Endodermal cell (in vitro differentiated cells): ENCODE measurements around the gene FRG2C. TPM values are rescaled to one million over a fixed set of nuclear protein-coding genes. Genes with fewer than 3 reads are reported as not detected.
"Not testable (repeated sequence)": the region's sequence is repeated elsewhere in the genome, so short reads cannot be mapped to it uniquely, and the experiment has no call there.

Source experiments
- DNase-seq: peaks from one replicate; pipeline ENCODE4 v3.0.0-alpha.2; 2017
- H3K27ac ChIP-seq: 2 replicates; pipeline ENCODE4 v1.5.1; 2013; ENCODE audit warnings: mild to moderate bottlenecking, low read depth, low read length, moderate library complexity
- H3K27me3 ChIP-seq: 2 replicates; pipeline ENCODE4 v1.6.1; 2013; ENCODE audit warnings: mild to moderate bottlenecking, low read length, moderate library complexity; ENCODE audit not compliant: insufficient read depth, control insufficient read depth, poor library complexity, severe bottlenecking
- H3K36me3 ChIP-seq: 2 replicates; pipeline ENCODE4 v1.7.0; 2013; ENCODE audit warnings: mild to moderate bottlenecking, low read length, moderate library complexity; ENCODE audit not compliant: control insufficient read depth, insufficient read depth
- H3K4me1 ChIP-seq: one replicate; pipeline ENCODE4 v1.7.0; 2013; ENCODE audit warnings: low read length; ENCODE audit not compliant: control insufficient read depth, insufficient read depth
- H3K4me3 ChIP-seq: 2 replicates; pipeline ENCODE4 v1.5.1; 2013; ENCODE audit warnings: mild to moderate bottlenecking, low read length, moderate library complexity
- H3K9ac ChIP-seq: 2 replicates; pipeline ENCODE4 v1.6.1; 2013; ENCODE audit warnings: mild to moderate bottlenecking, low read length, moderate library complexity; ENCODE audit not compliant: poor library complexity, severe bottlenecking; ENCODE audit errors: extremely low read depth
- H3K9me3 ChIP-seq: 2 replicates; pipeline ENCODE4 v1.6.1; 2013; ENCODE audit warnings: mild to moderate bottlenecking, low read length, moderate library complexity; ENCODE audit not compliant: control insufficient read depth
- H3K27ac Mint-ChIP-seq: 2 replicates; pipeline ENCODE4 v1.8.0; 2020; ENCODE audit warnings: mixed read lengths
- H3K27me3 Mint-ChIP-seq: 2 replicates; pipeline ENCODE4 v1.8.0; 2021; ENCODE audit warnings: mild to moderate bottlenecking, mixed read lengths; ENCODE audit not compliant: insufficient read depth
- H3K36me3 Mint-ChIP-seq: 2 replicates; pipeline ENCODE4 v1.8.0; 2020; ENCODE audit warnings: low read depth, mixed read lengths
- H3K4me1 Mint-ChIP-seq: 2 replicates; pipeline ENCODE4 v1.8.0; 2020; ENCODE audit warnings: mixed read lengths
- H3K4me3 Mint-ChIP-seq: 2 replicates; pipeline ENCODE4 v1.8.0; 2020; ENCODE audit warnings: mild to moderate bottlenecking, moderate library complexity, mixed read lengths
- H3K9me3 Mint-ChIP-seq: 2 replicates; pipeline ENCODE4 v1.8.0; 2020; ENCODE audit warnings: mild to moderate bottlenecking, mixed read lengths
- WGBS, 2 experiments: methylation state at CpG; one replicate each; pipeline versions ENCODE4 v1.1.5 to v1.1.7; 2013; ENCODE audit warnings: missing lambda C conversion rate in 2 of 2, mixed read lengths in 1 of 2; ENCODE audit not compliant: insufficient coverage in 1 of 2, insufficient read length in 1 of 2; 5-methylcytosine and 5-hydroxymethylcytosine counted together
- total RNA-seq, 2 donors: library from RNA; stranded (reverse); fragmentation: NEBNext Ultra II Directional in 1 of 2; extraction: Animal tissue kit (Norgen Biotek cat#: 25700) in 1 of 2; gene quantifications; 2 replicates in 1 of 2; 3 replicates in 1 of 2; pipeline ENCODE4 v1.2.1, GENCODE V29; 2021
- TF ChIP-seq, protein P1 (sequence below): fragments of 200-600 bp; sonication (generic); conservative IDR thresholded peaks from 2 replicates; pipeline ENCODE4 v1.5.0; 2021; ENCODE audit warnings: antibody characterized with exemption, mild to moderate bottlenecking

The FRG2C gene
- total RNA-seq, 2 donors from 2014 or later: 0.13 TPM; not detected in 1

DNA sequence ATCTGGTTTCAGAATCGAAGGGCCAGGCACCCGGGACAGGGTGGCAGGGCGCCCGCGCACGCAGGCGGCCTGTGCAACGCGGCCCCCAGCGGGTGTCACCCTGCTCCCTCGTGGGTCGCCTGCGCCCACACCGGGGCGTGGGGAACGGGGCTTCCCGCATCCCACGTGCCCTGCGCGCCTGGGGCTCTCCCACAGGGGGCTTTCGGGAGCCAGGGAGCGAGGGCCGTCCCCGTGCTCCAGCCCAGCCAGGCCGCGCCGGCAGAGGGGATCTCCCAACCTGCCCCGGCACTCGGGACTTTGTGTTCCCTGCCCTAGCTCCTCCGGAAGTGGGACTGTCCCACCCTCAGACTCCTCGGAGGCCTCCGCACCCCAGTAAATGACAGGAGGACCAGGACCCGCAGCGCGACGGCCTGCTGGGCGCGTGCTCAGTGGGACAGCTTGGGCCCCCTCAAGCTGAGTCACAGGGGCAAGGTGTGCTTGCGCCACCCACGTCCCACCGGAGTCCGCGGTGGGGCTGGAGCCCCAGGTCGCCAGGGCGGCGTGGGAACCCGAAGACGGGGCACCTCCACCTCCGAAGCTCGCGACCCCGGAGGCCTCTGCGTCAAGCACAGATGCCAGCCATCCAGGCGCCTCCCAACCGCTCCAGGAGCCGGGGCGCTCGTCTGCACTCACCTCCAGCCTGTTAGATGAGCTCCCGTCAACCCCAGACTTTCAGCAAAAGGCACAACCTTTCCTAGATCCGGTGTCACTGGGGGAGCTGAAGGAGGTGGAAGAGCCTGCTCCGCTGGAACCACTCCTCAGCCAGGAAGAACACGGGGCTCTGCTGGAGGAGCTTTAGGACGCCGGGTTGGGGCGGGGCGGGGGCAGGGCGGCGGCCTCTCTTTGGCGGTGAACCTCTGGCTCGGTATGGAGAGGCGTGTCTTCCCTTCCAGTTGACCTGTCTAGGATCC is 5.5 kb downstream of the FRG2C start:
- H3K9me3 Mint-ChIP-seq: peaks cover 47% of the 10 kb centered on the region
- peaks cover 15% of the 10 kb centered on the region for H3K4me1 Mint-ChIP-seq
- not testable (repeated sequence) for H3K36me3 Mint-ChIP-seq, H3K27ac Mint-ChIP-seq, H3K9ac ChIP-seq, H3K4me1 ChIP-seq, H3K36me3 ChIP-seq, H3K27ac ChIP-seq
- TF ChIP-seq, protein P1, sequence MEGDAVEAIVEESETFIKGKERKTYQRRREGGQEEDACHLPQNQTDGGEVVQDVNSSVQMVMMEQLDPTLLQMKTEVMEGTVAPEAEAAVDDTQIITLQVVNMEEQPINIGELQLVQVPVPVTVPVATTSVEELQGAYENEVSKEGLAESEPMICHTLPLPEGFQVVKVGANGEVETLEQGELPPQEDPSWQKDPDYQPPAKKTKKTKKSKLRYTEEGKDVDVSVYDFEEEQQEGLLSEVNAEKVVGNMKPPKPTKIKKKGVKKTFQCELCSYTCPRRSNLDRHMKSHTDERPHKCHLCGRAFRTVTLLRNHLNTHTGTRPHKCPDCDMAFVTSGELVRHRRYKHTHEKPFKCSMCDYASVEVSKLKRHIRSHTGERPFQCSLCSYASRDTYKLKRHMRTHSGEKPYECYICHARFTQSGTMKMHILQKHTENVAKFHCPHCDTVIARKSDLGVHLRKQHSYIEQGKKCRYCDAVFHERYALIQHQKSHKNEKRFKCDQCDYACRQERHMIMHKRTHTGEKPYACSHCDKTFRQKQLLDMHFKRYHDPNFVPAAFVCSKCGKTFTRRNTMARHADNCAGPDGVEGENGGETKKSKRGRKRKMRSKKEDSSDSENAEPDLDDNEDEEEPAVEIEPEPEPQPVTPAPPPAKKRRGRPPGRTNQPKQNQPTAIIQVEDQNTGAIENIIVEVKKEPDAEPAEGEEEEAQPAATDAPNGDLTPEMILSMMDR: peak; percentile 24
- WGBS, 2 experiments: 30 to 40% methylated on average over 60 to 71 of the region's 71 CpGs
- peak overlapping the region; percentile 67 for H3K4me3 Mint-ChIP-seq
- Histone ChIP-seq H3K9me3 (peaks cover 10% of the 10 kb centered on the region), H3K27me3 (peaks cover 73% of the 10 kb centered on the region), H3K4me3 (peak overlapping the region; percentile 82)
- peak; percentile 91 for DNase-seq
- peaks cover 85% of the 10 kb centered on the region for H3K27me3 Mint-ChIP-seq

DNA sequence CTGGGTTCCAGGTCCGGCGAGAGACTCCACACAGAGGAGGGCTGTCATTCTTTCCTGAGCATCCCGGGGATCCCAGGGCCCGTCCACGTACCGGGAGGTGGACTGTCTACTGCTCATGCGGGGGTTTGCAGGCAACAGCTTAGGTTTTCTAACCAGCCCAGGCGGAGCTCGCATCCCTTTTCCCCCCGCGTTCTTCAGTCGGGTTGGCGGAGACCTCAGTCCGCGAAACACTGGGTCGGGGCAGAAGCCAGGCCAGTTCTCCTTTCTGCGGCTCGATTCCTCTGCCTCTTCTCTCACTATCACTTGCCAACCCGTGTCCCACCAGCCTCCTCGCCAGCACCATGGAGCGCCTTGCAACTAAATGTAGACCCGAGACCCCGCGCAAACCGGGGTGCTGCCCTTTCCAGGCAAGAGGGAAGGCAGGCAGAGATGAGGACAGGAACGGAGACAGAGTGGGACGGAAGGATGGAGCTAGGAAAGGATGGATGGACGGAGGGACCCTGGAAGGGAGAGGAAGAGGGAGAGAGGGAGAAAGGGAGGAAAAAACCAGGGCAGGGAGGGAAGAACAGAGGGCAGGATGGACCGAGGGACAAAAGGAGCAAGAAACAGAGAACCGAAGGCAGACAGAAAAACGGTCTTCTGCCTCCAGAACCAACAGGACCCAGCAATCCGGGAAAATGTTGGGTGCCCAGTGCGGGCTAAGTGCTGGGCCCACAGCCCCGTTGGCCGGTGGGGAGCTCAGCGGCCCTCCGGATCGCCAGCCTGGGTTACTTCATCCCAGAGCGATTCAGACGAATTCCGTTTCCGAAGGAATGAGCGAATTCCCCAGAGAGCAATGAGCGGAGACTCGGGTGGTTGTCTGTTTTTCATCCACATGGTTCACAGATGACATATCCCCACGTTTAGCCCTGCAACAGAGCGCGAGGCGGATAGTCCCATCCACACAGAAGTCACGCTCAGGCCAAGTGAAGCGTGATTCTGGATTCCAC is 6.5 kb downstream of the FRG2C start:
- not testable (repeated sequence) for H3K27ac Mint-ChIP-seq, H3K9ac ChIP-seq, H3K4me1 ChIP-seq, H3K27ac ChIP-seq, H3K36me3 ChIP-seq
- H3K27me3 ChIP-seq: peaks cover 73% of the 10 kb centered on the region
- peaks cover 48% of the 10 kb centered on the region for H3K9me3 Mint-ChIP-seq
- peak; percentile 86 for DNase-seq
- H3K9me3 ChIP-seq: peaks cover 10% of the 10 kb centered on the region
- peaks cover 77% of the 10 kb centered on the region for H3K27me3 Mint-ChIP-seq
- H3K4me1 Mint-ChIP-seq: peaks cover 15% of the 10 kb centered on the region
- H3K4me3 Mint-ChIP-seq: peak overlapping the region; percentile 67
- WGBS, 2 experiments: 11 to 14% methylated on average over 41 to 51 of the region's 51 CpGs
- H3K36me3 Mint-ChIP-seq: peaks cover 12% of the 10 kb centered on the region
- peak overlapping the region; percentile 82 for H3K4me3 ChIP-seq

DNA sequence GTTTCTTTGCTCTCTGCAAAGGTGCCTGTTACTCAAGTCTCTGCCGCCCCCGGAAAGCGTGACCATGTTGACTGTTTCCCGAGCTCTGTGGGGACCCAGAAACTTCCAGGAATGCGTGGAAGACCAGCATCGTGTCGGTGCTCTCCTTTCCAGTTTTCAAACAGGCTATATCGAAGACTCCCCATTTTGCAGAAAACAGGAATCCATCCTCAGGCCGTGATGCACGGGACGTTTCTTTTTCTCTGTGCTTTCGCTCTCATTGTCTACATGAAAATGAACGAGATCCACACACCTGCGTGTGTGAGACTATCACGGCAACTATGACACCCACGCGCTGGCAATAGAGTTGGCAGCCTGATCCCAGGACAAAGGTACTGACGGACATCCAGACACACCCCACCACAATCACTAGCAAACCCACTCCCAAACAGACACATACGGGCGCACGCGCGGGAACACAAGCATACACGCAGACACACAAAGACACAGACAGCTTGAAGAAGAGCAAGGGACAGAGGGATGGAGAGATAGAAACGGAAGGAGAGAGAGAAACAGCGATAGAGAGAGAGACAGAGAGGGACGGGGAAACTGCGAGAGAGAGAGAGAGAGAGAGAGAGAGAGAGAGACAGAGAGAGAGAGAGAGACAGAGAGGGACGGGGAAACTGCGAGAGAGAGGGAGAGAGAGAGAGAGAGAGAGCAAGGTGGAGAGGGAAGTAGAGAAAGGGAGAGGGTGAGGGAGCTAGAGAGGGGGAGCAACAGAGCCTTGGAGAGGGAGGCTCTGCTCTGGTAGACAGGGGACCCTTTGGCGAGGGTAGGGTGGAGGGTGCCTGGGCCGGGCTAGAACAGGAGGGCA is 7.4 kb downstream of the FRG2C start:
- peak overlapping the region; percentile 67 for H3K4me3 Mint-ChIP-seq
- H3K36me3 Mint-ChIP-seq: peaks cover 17% of the 10 kb centered on the region
- peaks cover 69% of the 10 kb centered on the region for H3K27me3 Mint-ChIP-seq
- peaks cover 48% of the 10 kb centered on the region for H3K9me3 Mint-ChIP-seq
- not testable (repeated sequence) for H3K9ac ChIP-seq, H3K4me1 ChIP-seq, H3K27ac ChIP-seq, H3K36me3 ChIP-seq
- Histone ChIP-seq H3K4me3 (peak overlapping the region; percentile 82), H3K27me3 (peaks cover 64% of the 10 kb centered on the region), H3K9me3 (peaks cover 10% of the 10 kb centered on the region)
- 22 to 25% methylated on average over 24 to 32 of the region's 32 CpGs for WGBS, 2 experiments
- peaks cover 15% of the 10 kb centered on the region for H3K4me1 Mint-ChIP-seq
- peak overlapping the region; percentile 78 for H3K27ac Mint-ChIP-seq
- DNase-seq: peak; percentile 50
